H1 (cell line): Measurements from ENCODE around the gene CXCL10. TPM values are rescaled to one million over a fixed set of nuclear protein-coding genes. Genes with fewer than 3 reads are reported as not detected.

Source experiments
- CTCF ChIA-PET: fragments of 300-600 bp; sonication (Branson Sonifier 250); formaldehyde crosslinking; loops from one replicate; lab custom pipeline; 2021; ENCODE audit not compliant: partially characterized antibody; lab: Charles Lee
- POLR2A ChIA-PET: fragments of 300-600 bp; sonication (Branson Sonifier 250); formaldehyde crosslinking; loops from one replicate; lab custom pipeline; 2021; ENCODE audit warnings: inconsistent platforms; ENCODE audit not compliant: partially characterized antibody; lab: Charles Lee
- DNase-seq, 2 experiments: peaks; one replicate each; pipeline versions ENCODE4 v3.0.0 to v3.0.0-alpha.2; 2010 to 2022; ENCODE audit warnings: low spot score in 2 of 2, low read depth in 1 of 2, mixed read lengths in 1 of 2
- FAIRE-seq: peaks from 2 replicates; lab custom pipeline; 2011; peaks lifted over from hg19 to GRCh38; lab: Jason Lieb, UNC
- H2AFZ ChIP-seq: 2 replicates; pipeline ENCODE4 v1.8.1; 2012; ENCODE audit warnings: low read length, inconsistent platforms
- H2AK5ac ChIP-seq: 2 replicates; pipeline ENCODE4 v1.6.1; 2013; ENCODE audit warnings: low read depth, low read length
- H2BK120ac ChIP-seq: replicated peaks from 2 replicates; pipeline ENCODE3; 2013; ENCODE audit warnings: low read depth, low read length, inconsistent platforms
- H2BK12ac ChIP-seq: 2 replicates; pipeline ENCODE4 v1.6.1; 2013; ENCODE audit warnings: low read depth, low read length
- H2BK15ac ChIP-seq: 2 replicates; pipeline ENCODE4 v1.6.1; 2013; ENCODE audit warnings: low read length
- H2BK20ac ChIP-seq: 2 replicates; pipeline ENCODE4 v1.6.1; 2013; ENCODE audit warnings: low read length
- H2BK5ac ChIP-seq: 2 replicates; pipeline ENCODE4 v1.6.1; 2013; ENCODE audit warnings: low read depth, low read length
- H3K14ac ChIP-seq: 2 replicates; pipeline ENCODE4 v1.6.1; 2013; ENCODE audit warnings: inconsistent platforms; ENCODE audit not compliant: insufficient read length
- H3K18ac ChIP-seq: 2 replicates; pipeline ENCODE4 v1.6.1; 2013; ENCODE audit warnings: low read length; ENCODE audit errors: extremely low read depth
- H3K23ac ChIP-seq: 2 replicates; pipeline ENCODE4 v1.6.1; 2013; ENCODE audit warnings: inconsistent platforms; ENCODE audit not compliant: insufficient read length
- H3K23me2 ChIP-seq: 2 replicates; pipeline ENCODE4 v1.6.1; 2013; ENCODE audit warnings: low read depth, low read length
- H3K27ac ChIP-seq: 2 replicates; pipeline ENCODE4 v1.6.1; 2011; ENCODE audit warnings: low read depth, low read length, inconsistent platforms
- H3K27me3 ChIP-seq, 4 experiments: replicated peaks in 1 of 4; 1 replicate in 1 of 4; 2 replicates in 3 of 4; pipeline versions ENCODE4 v1.6.1 to v1.8.1; 2011 to 2013; ENCODE audit warnings: low read length in 3 of 4, mild to moderate bottlenecking in 3 of 4, inconsistent platforms in 2 of 4, mixed read lengths in 2 of 4, moderate library complexity in 1 of 4; ENCODE audit not compliant: control insufficient read depth in 3 of 4, insufficient read depth in 3 of 4; ENCODE audit errors: extremely low read depth in 1 of 4
- H3K36me3 ChIP-seq, 4 experiments: 2 replicates each; pipeline versions ENCODE4 v1.6.1 to v1.8.1; 2011 to 2013; ENCODE audit warnings: mild to moderate bottlenecking in 4 of 4, low read length in 3 of 4, moderate library complexity in 2 of 4, control low read depth in 1 of 4, inconsistent platforms in 1 of 4; ENCODE audit not compliant: insufficient read depth in 4 of 4, control insufficient read depth in 2 of 4
- H3K4ac ChIP-seq: replicated peaks from 2 replicates; pipeline ENCODE3; 2013; ENCODE audit warnings: low read length, low read depth, mixed read lengths, inconsistent platforms; ENCODE audit not compliant: insufficient read length
- H3K4me1 ChIP-seq, 4 experiments: replicated peaks in 1 of 4; 1 replicate in 1 of 4; 2 replicates in 3 of 4; pipeline versions ENCODE4 v1.6.1 to v1.8.1; 2011 to 2013; ENCODE audit warnings: low read length in 3 of 4, inconsistent platforms in 2 of 4, mixed read lengths in 1 of 4; ENCODE audit not compliant: insufficient read depth in 4 of 4, control insufficient read depth in 3 of 4
- H3K4me2 ChIP-seq, 2 experiments: 2 replicates each; pipeline versions ENCODE4 v1.6.1 to v1.8.1; 2011 to 2013; ENCODE audit warnings: low read depth in 2 of 2, low read length in 2 of 2, control low read depth in 1 of 2, inconsistent platforms in 1 of 2, mild to moderate bottlenecking in 1 of 2; ENCODE audit not compliant: insufficient read depth in 1 of 2
- H3K4me3 ChIP-seq, 4 experiments: fragments of 200-600, 300-600 bp in 1 of 4; sonication (generic), shearing (Covaris generic), sonication (Bioruptor Twin) in 1 of 4; 2 replicates each; pipeline versions ENCODE4 v1.5.1 to v1.8.1; 2011 to 2016; ENCODE audit warnings: low read length in 4 of 4, low read depth in 3 of 4, control low read depth in 2 of 4, inconsistent platforms in 2 of 4, mild to moderate bottlenecking in 2 of 4, mixed read lengths in 1 of 4, moderate library complexity in 1 of 4; ENCODE audit not compliant: insufficient read depth in 2 of 4; ENCODE audit errors: extremely low read depth in 1 of 4
- H3K56ac ChIP-seq: replicated peaks from 2 replicates; pipeline ENCODE3; 2013; ENCODE audit warnings: low read depth, mild to moderate bottlenecking, mixed read lengths, low read length, inconsistent platforms; ENCODE audit not compliant: insufficient read length
- H3K79me1 ChIP-seq: 2 replicates; pipeline ENCODE4 v1.6.1; 2013; ENCODE audit warnings: low read depth, low read length, control low read depth
- H3K79me2 ChIP-seq, 2 experiments: 2 replicates each; pipeline versions ENCODE4 v1.6.1 to v1.8.1; 2012 to 2013; ENCODE audit warnings: low read length in 2 of 2, mild to moderate bottlenecking in 2 of 2, inconsistent platforms in 1 of 2; ENCODE audit not compliant: insufficient read depth in 2 of 2, control insufficient read depth in 1 of 2
- H3K9ac ChIP-seq, 4 experiments: replicated peaks in 1 of 4; 1 replicate in 1 of 4; 2 replicates in 3 of 4; pipeline versions ENCODE4 v1.6.1 to v1.8.1; 2011 to 2013; ENCODE audit warnings: low read depth in 3 of 4, low read length in 3 of 4, control low read depth in 2 of 4, mild to moderate bottlenecking in 2 of 4, moderate library complexity in 2 of 4, inconsistent platforms in 1 of 4; ENCODE audit errors: extremely low read depth in 1 of 4
- H3K9me3 ChIP-seq, 2 experiments: 2 replicates each; pipeline versions ENCODE4 v1.6.1 to v1.8.1; 2012 to 2013; ENCODE audit warnings: mild to moderate bottlenecking in 2 of 2, moderate library complexity in 2 of 2, control low read depth in 1 of 2, inconsistent platforms in 1 of 2, low read depth in 1 of 2, low read length in 1 of 2, mixed read lengths in 1 of 2; ENCODE audit not compliant: insufficient read depth in 2 of 2
- H4K20me1 ChIP-seq, 2 experiments: replicated peaks in 1 of 2; 2 replicates each; pipeline versions ENCODE3 to v1.8.1; 2011 to 2013; ENCODE audit warnings: inconsistent platforms in 2 of 2, low read length in 2 of 2, mild to moderate bottlenecking in 1 of 2; ENCODE audit not compliant: insufficient read depth in 2 of 2, control insufficient read depth in 1 of 2
- H4K5ac ChIP-seq: 2 replicates; pipeline ENCODE4 v1.6.1; 2013; ENCODE audit warnings: low read length, low read depth, mixed read lengths, inconsistent platforms; ENCODE audit not compliant: insufficient read length
- H4K8ac ChIP-seq: 2 replicates; pipeline ENCODE4 v1.8.0; 2013; ENCODE audit warnings: mild to moderate bottlenecking, moderate library complexity, low read length, inconsistent platforms; ENCODE audit not compliant: insufficient read depth; ENCODE audit errors: extremely low read depth
- H4K91ac ChIP-seq: replicated peaks from 2 replicates; pipeline ENCODE3; 2013; ENCODE audit warnings: low read length, mixed read lengths, inconsistent platforms; ENCODE audit not compliant: insufficient read length
- ATF3 ChIP-seq: IDR thresholded peaks from 2 replicates; pipeline ENCODE4 v1.6.1; 2011; ENCODE audit warnings: low read depth, mild to moderate bottlenecking, low read length; ENCODE audit not compliant: insufficient read depth
- CREB1 ChIP-seq: IDR thresholded peaks from 2 replicates; pipeline ENCODE4 v1.6.1; 2012; ENCODE audit warnings: inconsistent platforms
- CTBP2 ChIP-seq: IDR thresholded peaks from 2 replicates; pipeline ENCODE4 v1.7.0; 2011; ENCODE audit warnings: borderline replicate concordance, mild to moderate bottlenecking, moderate library complexity, mixed read lengths, low read length; ENCODE audit not compliant: insufficient read depth, insufficient read length
- EZH2 ChIP-seq: fragments of 200-600 bp; sonication (generic); IDR thresholded peaks from 2 replicates; pipeline ENCODE4 v1.7.1; 2012; ENCODE audit warnings: low read depth, mild to moderate bottlenecking, moderate library complexity, low read length, inconsistent platforms; ENCODE audit not compliant: severe bottlenecking
- GABPA ChIP-seq: IDR thresholded peaks from 2 replicates; pipeline ENCODE4 v1.6.1; 2011; ENCODE audit warnings: mild to moderate bottlenecking, low read length, moderate library complexity, borderline replicate concordance; ENCODE audit not compliant: insufficient read depth
- GTF2F1 ChIP-seq: IDR thresholded peaks from 2 replicates; pipeline ENCODE4 v1.6.1; 2012; ENCODE audit warnings: low read depth, low read length, improper control_type of control experiment, borderline replicate concordance
- HDAC6 ChIP-seq: IDR thresholded peaks from one replicate; pipeline ENCODE4 v1.7.1; 2012; ENCODE audit warnings: low read depth, mild to moderate bottlenecking, inconsistent platforms, low read length, moderate library complexity
- KDM4A ChIP-seq: IDR thresholded peaks from one replicate; pipeline ENCODE4 v1.7.1; 2012; ENCODE audit warnings: low read depth, mild to moderate bottlenecking, moderate library complexity, low read length, inconsistent platforms; ENCODE audit not compliant: severe bottlenecking
- MAX ChIP-seq: IDR thresholded peaks from 2 replicates; pipeline ENCODE4 v1.6.1; 2012; ENCODE audit warnings: inconsistent platforms
- POLR2A ChIP-seq, 2 experiments: IDR thresholded peaks; 1 replicate in 1 of 2; 2 replicates in 1 of 2; pipeline ENCODE4 v1.6.1; 2011; ENCODE audit warnings: low read depth in 2 of 2, low read length in 2 of 2, mild to moderate bottlenecking in 2 of 2; ENCODE audit errors: control extremely low read depth in 1 of 2
- SIN3A ChIP-seq, 2 experiments: IDR thresholded peaks in 1 of 2; conservative IDR thresholded peaks in 1 of 2; 2 replicates each; pipeline ENCODE4 v1.6.1; 2011 to 2012; ENCODE audit warnings: low read length in 2 of 2, improper control_type of control experiment in 1 of 2, low read depth in 1 of 2, mild to moderate bottlenecking in 1 of 2
- SIRT6 ChIP-seq: IDR thresholded peaks from one replicate; pipeline ENCODE4 v1.7.1; 2012; ENCODE audit warnings: low read length, inconsistent platforms
- TEAD4 ChIP-seq: IDR thresholded peaks from 2 replicates; pipeline ENCODE4 v1.6.1; 2012; ENCODE audit warnings: low read depth, low read length, inconsistent platforms, mixed read lengths
- WGBS, 2 experiments: shearing (Covaris generic) in 1 of 2; methylation state at CpG; one replicate each; pipeline versions ENCODE4 v1.1.6 to v1.1.7; 2013 to 2015; ENCODE audit warnings: low lambda C conversion rate in 2 of 2, mixed read lengths in 2 of 2, inconsistent platforms in 1 of 2, low coverage in 1 of 2, missing lambda C conversion rate in 1 of 2; ENCODE audit not compliant: insufficient replicate concordance in 2 of 2, insufficient coverage in 1 of 2, insufficient read length in 1 of 2; ENCODE audit errors: extremely low coverage in 1 of 2, missing lambda C conversion rate in 1 of 2; 5-methylcytosine and 5-hydroxymethylcytosine counted together
- polyA plus RNA-seq, 7 experiments: library from polyadenylated mRNA; depleted of rRNA in 3 of 7; stranded (reverse) in 5 of 7; unstranded in 2 of 7; fragments of >200 nt in 5 of 7; fragments of 200-250 nt in 2 of 7; gene quantifications; 1 replicate in 5 of 7; 2 replicates in 1 of 7; 4 replicates in 1 of 7; pipeline versions ENCODE4 v1.2.1 to v1.2.3, GENCODE V29; 2011 to 2013; ENCODE audit warnings: missing spikeins in 2 of 7, mixed read lengths in 2 of 7
- total RNA-seq: library from RNA; stranded (reverse); fragmentation: NEBNext Ultra II Directional; extraction: Animal tissue kit (Norgen Biotek cat#: 25700); gene quantifications from 2 replicates; pipeline ENCODE4 v1.2.1, GENCODE V29; 2021

The CXCL10 gene
- total and polyA plus RNA-seq, 2 of the 8 experiments (the other 6 are each of a cell fraction or from before 2014, with no cell fraction given) = not detected

- no peaks in the 10 kb centered on the region for H3K79me2 ChIP-seq
- no peak overlapping the region for H2BK120ac ChIP-seq
- H4K8ac ChIP-seq = no peak overlapping the region
- H3K4ac ChIP-seq = no peak overlapping the region
- H3K14ac ChIP-seq = no peak overlapping the region
- H4K91ac ChIP-seq = no peak overlapping the region
- H3K9me3 ChIP-seq = no peaks in the 10 kb centered on the region
- peaks cover 0 to 1% (median under 1%) of the 10 kb centered on the region in 4 experiments; a peak in 1 of 7 replicates for H3K4me1 ChIP-seq
- H3K4me2 ChIP-seq = no peak overlapping the region
- no peak overlapping the region for H2BK15ac ChIP-seq
- H3K79me1 ChIP-seq = no peaks in the 10 kb centered on the region
- CTCF ChIA-PET = interaction anchor here (0.9 to 2.5 kb wide), 3 partner anchors 65 to 166 kb away, joined by 3 to 29 read pairs (median 9); no protein-coding TSS in a partner anchor
- WGBS, 2 experiments = 78% methylated on average over 1 of the region's 1 CpG; no CpG with 5 or more reads in 1 of the 2 experiments
- no peak for FAIRE-seq
- H3K27ac ChIP-seq = no peak overlapping the region
- no peak overlapping the region for H3K9ac ChIP-seq
- no peak overlapping the region for H2AK5ac ChIP-seq
- no peaks in the 10 kb centered on the region for H3K23me2 ChIP-seq
- no peak overlapping the region for H2BK5ac ChIP-seq
- H3K4me3 ChIP-seq = no peak overlapping the region
- DNase-seq = no peak
- H3K18ac ChIP-seq = no peak overlapping the region
- no peak overlapping the region for H4K5ac ChIP-seq
- POLR2A ChIA-PET = no interaction called here
- H2AFZ ChIP-seq = no peak overlapping the region
- H3K56ac ChIP-seq = no peak overlapping the region
- no peaks in the 10 kb centered on the region for H3K36me3 ChIP-seq
- no peak overlapping the region for H2BK20ac ChIP-seq
- H4K20me1 ChIP-seq = no peaks in the 10 kb centered on the region
- H3K27me3 ChIP-seq = peaks cover 0 to 2% (median 0%) of the 10 kb centered on the region in 4 experiments; a peak in 1 of 7 replicates
- H3K23ac ChIP-seq = no peak overlapping the region
- H2BK12ac ChIP-seq = no peak overlapping the region
- TF ChIP-seq ATF3 (no peak), MAX (no peak), GTF2F1 (no peak), CTBP2 (no peak), SIRT6 (no peak), HDAC6 (no peak), TEAD4 (no peak), SIN3A (conservative IDR thresholded peaks at IDR 0.05 in 1 of 2, IDR thresholded peaks at IDR 0.05 in 1 of 2; ENCODE audit: low read depth in 1 of 2, low read length in 2 of 2) (no peak), KDM4A (no peak), GABPA (no peak), EZH2 (no peak), POLR2A (IDR thresholded peaks at IDR 0.05; ENCODE audit: control extremely low read depth in 1 of 2, low read depth in 2 of 2, low read length in 2 of 2) (no peak), CREB1 (no peak)
Measured at GRCh38 chr4:76061421-76061820, 38.1 kb upstream of the CXCL10 start.
